GM21381 (cell line): ENCODE results near the gene SAPCD2.
A peak's percentile ranks its signal among the peaks of the same experiment; 100 is the strongest.

ENCODE experiments used
- ATAC-seq: cut with Tn5 transposase; IDR thresholded peaks from one replicate; pipeline ENCODE4 v1.9.1; 2021; ENCODE audit warnings: mild to moderate bottlenecking, moderate library complexity; ENCODE audit not compliant: unreplicated experiment

SAPCD2 gene

DNA sequence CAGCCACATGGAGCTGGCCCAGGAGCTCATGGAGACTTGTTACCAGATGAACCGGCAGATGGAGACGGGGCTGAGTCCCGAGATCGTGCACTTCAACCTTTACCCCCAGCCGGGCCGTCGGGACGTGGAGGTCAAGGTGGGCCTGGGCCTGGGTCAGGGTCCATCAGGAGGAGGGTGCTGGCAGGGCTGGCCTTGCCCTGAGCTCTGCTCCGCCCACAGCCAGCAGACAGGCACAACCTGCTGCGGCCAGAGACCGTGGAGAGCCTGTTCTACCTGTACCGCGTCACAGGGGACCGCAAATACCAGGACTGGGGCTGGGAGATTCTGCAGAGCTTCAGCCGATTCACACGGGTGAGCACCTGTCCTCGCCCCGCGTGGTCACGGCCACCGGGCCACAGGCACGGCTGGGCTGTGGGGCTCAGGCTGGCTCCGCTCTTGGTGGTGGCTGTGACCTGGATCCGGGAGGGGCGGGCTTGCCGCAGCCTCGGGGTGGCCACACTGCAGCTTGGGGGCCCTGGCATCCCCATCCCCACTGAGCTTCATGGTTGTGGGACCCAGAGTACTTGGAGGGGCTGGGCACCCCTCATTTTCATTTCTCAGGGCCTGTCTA lies 37.1 kb upstream of the SAPCD2 start:
- no peak for ATAC-seq

DNA sequence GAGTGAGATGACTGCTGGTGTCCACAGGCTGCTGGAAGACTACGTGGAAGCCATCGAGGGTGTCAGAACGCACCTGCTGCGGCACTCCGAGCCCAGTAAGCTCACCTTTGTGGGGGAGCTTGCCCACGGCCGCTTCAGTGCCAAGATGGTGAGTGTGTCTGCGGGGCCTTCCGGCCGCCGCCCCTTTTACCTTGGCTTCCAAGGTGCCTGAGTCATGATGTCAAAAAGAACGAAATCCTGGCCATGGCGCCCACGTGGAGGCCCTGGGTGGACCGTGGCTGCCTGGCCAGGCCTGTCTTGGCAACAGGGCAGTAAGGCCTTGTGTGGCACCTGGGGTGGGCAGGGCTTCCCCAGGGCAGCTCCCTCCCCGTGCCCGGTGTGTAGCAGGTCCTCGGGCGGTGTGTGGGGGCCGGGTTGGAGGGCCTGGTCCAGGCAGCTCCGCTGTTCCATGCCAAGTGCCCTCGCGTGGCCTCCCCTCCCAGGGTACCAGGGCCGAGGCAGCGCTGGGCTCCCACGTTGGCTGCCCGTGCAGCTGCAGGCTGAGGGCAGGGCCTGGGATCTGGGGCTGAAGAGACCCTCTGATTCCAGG lies 36.4 kb upstream of the SAPCD2 start:
- no peak for ATAC-seq

DNA sequence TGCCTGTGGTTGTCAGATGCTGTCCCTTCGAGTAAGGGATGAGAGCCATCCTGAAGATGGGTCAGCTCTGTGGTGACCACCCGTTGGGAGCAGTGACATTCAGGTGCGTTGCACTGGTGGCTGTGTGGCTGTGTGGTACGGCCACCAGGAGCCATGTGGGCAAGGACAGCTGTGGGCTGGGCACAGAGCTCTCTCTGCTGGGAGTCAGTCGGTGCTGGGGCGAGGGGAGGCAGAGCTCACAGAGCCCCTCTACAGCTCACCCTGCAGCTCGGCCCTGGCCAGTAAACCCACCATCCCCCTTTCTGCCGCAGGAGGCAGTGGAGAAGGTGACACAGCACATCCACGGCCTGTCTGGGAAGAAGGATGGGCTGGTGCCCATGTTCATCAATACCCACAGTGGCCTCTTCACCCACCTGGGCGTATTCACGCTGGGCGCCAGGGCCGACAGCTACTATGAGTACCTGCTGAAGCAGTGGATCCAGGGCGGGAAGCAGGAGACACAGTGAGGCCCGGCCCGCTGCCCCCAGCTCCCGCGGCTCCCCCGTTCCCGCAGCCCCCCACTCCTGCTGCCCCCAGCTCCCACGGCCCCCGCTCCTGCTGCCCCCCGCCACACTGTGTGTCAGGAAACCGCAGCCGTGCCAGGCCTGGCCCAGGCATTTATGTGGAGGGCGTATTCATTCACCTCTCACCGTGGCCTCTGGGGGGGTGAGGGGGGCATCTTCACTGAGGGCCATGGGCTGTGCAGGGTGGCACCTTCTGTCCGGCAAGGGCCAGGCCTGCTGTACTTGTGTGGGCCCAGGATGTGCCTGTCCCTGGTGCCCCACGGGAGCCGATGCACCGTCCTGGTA lies 35.7 kb upstream of the SAPCD2 start:
- ATAC-seq, result no peak

DNA sequence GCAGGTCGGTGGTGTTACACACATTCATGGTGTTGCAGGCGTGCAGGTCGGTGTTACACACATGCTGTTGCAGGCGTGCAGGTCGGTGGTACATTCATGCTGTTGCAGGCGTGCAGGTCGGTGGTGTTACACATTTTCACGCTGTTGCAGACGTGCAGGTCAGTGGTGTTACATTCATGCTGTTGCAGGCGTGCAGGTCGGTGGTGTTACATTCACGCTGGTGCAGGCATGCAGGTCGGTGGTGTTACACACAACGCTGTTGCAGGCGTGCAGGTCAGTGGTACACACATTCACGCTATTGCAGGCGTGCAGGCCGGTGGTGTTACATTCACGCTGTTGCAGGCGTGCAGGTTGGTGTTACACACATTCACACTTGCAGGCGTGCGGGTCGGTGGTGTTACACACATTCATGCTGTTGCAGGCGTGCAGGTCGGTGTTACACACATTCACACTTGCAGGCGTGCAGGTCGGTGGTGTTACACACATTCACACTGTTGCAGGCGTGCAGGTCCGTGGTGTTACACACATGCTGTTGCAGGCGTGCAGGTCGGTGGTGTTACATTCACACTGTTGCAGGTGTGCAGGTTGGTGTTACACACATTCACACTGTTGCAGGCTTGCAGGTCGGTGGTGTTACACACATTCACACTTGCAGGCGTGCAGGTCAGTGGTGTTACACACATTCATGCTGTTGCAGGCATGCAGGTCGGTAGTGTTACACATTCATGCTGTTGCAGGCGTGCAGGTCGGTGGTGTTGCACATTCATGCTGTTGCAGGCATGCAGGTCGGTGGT lies 33.0 kb upstream of the SAPCD2 start:
- no peak for ATAC-seq

DNA sequence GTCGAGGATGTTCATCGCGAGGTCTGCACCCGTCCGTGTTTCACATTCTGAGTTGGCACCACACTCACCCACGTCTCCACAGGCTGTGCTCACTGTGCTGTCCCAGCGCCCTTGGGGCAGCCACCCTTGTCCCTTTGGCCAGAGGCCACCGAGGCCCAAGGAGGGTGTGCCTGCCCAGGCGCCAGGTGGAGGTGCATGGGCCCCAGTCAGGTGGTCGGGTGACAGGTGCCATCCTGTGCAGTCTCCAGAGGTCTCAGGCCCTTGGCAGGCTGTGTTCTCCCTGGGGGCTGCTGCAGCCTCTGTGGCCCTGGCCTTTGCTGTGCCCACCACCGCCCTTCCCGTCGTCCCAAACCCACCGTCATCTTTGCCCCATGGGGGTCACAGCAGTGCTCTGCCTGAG lies 28.9 kb upstream of the SAPCD2 start:
- ATAC-seq, result no peak

DNA sequence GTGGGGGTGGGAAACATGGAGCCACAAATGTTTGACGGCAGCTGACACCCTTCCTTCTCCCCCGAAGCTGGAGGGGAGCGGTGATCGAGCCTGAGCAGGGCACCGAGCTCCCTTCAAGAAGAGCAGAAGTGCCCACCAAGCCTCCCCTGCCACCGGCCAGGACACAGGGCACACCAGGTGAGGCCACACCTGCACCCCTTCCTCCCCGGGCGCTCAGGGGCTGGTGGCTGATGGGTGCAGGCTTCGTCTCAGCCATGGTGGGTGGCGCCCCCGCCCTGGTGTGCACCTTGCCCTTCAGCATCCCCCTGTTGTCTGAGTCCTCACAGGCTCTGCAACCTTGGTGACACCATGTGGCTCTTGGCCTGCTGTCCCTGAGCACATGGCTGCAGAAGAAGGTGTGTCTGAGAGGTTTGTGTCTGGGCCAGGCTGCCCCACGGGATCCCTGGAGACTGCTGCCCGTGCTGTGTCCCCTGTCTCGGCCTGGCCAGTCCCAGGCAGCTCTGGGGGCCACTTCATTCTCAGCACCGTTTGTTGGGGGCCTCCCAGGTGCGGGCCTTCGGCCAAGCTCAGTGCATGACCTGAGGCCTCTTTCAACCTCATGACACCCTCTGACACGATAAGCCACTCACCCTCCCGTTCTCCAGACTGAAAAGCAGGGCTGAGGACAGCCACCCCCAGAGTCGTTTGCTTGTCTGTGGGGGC lies 27.6 kb upstream of the SAPCD2 start:
- ATAC-seq, result no peak

DNA sequence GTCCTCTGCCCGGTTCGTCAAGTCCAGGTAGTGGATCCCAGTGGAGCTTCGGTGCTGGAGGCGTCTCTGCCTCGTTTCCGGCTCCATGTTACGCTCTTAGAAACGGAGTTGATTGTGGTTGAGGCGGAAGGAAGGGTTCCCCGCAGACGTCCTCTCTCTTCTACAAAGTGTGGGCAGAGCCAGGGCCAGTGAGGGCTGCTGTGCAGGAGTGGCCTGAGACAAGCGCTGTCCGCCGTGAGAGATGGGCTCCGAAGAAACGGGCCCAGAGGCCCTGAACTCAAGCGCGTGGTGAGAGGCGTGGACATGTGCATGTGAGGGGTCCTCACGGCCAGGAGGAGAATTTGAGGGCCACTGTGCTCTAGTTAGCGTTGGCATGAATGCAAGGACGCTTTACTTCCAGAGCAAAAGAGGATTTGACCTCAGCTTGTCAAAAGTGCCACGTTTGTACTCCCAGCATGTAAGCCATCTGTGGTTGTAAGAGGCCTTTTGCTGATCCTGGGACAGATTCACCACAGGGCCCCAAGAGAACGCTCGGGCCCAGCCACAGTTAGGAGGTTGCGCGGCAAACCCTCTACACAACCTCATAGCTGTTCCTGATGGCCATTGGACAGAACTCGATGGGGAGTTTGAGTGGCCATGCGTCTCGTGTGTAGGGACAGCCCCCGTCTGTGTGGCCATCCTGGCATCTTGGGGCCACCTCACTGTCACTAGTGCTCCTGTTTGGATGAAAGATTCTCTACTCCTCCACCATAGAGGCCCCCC lies 26.6 kb upstream of the SAPCD2 start:
- ATAC-seq, result no peak

DNA sequence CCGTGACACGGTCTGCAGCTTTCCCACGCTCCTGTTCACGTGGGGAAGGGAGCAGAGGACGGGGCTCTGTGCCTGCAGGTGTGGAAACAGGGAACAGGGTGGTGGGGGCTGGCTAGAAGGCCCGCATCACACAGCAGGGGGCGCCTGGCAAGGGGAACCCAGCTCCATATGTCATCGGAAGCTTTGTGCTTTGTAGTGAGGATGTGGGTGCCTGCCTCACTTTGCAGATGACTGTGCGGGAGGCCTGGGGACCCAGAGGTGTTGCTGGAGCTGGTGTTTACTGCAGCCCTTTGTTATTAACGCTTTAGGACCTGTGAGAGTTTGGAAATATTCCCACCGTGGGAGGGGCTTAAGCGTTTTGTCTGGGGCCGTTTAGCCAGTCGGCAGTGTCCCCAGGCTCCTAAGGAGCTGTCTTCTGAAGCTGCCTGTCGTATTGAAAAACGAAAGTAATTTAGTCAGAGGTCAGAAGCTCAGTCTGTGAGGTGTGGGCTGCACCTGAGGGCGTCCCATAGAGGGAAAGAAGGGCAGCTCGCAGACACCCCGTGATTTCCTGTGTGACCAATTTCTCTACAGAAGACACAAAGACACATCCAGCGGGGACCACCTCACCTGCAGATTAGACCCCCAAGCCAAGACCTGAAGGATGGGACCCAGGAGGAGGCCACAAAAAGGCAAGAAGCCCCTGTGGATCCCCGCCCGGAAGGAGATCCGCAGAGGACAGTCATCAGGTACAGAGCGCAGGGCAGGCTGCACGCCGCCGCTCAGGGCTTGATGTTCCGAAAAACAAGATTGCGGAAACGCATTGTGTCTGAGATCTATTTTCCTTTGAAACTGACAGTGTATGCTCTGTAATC lies 25.5 kb upstream of the SAPCD2 start:
- ATAC-seq, result peak; percentile 64

DNA sequence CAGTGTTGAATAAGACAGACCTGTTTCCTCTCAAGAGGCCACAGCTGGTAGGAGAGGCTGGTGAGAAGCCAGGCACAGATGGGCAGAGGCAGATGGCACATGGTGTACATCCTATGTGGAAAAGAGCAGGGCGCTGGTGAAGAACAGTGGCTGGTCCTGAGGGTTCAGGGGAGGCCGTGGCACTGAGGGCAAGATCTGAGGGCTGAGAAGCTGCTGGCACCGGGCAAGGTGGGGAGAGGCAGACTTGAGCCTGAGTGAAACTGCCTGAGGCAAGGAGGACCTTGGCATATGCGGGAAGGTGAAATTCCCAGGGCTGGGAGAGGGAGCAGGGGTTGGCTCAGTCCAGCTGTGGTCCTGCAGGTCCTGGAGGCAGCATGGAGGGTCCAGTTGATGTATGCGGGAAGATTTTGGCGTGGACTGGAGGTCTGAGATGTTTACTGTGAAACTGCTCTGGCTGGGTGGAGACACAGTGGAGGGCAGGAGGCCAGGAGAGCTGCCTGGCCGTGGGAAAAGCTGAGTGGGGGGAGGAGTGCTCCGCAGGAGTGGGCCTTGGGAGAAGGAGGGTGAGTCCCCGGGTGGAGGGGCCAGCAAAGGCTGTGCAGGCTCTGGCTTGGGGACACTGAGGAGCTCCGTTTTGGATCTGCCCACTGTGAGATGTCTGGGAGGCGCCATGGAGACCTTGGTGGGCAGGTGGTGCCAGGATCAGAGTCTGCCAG lies 19.0 kb upstream of the SAPCD2 start:
- no peak for ATAC-seq

DNA sequence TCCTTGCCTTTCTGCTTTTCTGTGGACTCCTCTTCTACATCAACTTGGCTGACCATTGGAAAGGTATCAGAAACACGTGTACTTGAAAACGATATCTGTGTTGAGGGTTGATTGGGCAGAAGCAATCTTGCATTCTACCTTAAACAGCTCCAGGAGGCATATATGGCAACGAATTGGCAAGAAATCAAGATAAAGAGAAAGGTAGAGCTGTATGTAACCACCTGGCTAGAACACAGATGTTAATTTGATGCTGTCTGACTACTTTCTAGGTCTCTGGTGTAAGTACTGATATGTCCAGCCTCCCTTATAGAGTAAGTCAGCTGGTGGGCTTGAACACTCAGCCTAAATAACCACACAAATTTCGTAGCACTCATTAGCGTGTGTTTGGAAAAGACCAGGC lies 17.8 kb upstream of the SAPCD2 start:
- ATAC-seq, result no peak

DNA sequence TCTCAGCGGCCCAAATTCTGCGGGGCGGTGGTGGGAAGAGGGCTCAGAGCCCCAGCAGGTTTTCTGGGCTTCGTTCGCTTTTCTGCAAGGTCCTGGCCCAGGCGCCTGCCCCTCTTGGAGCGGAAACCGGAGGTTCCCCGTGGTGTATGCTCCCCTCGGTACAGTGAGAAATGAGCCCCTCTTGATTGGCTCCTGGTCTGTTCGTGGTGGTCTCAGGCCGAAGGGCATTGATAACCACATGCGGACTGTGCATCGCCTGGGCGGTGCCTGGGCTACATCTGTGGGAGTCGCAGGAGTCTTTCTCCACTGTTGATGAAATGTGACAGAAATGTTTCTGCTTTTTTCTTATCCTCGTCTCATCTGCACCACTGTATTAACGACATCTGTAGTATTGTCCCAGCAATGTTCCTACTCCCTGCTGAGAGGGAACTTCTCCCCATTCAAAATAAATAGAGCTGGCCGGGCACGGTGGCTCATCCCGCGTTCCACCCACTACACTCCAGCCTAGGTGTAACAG lies 17.1 kb upstream of the SAPCD2 start:
- no peak for ATAC-seq

DNA sequence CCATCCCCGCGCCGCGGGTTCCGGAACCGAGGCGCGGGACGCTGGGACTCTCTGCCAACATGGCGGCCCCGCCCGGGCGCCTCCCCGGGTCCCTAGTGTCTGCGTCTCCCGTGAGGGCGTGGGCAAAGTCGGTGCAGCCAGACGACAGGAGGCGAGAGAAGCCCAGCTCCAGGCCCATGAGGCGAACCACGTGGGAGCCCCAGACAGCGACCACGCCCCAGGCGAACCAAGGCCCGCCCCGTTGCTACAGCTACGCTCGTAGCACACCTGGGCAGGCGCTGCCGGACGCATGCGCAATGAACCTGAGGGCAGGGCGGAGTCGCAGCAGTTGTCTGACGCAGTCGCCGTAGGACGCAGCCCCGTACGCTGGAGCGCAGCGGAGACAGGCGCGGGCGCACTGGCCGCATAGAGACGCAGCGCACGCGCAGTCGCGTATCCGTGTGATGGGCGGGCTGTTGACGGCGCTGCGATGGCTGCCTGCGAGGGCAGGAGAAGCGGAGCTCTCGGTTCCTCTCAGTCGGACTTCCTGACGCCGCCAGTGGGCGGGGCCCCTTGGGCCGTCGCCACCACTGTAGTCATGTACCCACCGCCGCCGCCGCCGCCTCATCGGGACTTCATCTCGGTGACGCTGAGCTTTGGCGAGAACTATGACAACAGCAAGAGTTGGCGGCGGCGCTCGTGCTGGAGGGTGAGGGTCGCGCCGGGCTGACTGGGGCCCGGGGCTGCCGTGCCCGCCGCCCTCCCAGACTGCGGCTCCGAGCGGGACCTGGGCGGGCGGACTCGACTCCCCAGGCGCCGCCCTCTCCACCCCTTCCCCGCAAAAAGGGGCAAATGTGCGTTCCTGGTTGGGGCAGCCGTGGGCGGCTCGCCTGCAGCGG lies 16.4 kb upstream of the SAPCD2 start, which contains the start of gene MAN1B1:
Gene MAN1B1, plus strand, starts transcription at position 455 of the 878 bp plus-strand sequence. Its CDS starts 15 bp downstream, at position 470.
- peak; percentile 78 for ATAC-seq

DNA sequence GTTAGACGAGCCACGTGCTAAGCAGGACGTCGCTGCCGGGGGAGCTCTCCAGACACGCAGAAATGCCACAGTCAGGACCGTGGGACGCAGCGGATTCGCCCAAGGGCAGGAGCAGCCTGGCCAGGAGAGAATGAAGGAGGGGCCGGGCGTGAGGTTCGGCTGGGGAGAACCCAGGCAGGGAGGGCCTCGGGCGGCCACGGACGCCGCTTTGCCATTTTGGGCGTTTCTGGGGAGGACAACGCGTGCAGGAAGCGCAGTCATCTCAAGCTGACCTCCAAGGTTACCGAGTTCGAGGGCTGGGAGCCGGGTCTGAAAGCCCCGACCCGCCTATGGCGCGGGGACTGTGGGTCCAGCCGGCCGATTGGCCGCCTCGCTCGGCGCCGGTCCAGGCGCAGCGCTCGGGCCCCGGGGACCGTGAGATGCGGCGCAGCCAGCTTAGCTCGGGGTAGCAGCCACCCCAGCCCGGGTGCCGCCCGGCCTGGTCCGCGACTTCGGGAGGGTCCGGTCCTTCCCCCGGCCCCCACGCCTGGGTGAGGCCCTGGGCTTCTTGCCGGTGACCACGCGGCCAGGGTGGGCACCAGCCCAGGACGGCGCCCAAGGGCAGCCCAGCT lies 15.7 kb upstream of the SAPCD2 start:
- no peak for ATAC-seq

DNA sequence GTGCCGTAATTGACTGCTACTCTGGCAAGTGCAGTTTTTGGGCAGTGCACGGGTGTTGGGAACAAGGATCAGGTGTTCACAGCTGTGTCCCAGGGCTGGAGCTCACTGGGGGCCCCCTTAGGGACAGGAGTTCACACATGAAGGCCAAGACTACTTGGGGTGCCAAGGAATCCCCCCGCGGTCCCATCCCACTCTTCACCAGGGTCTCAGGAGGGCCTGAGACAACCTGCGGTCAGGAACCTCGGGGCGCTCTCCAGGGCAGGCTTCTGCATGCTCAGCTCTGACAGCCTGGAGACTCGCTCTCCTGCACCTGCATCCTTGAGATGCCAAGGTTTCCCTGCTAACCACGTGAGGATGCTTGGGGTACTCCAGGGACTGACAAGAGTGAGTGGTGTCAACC lies 14.2 kb upstream of the SAPCD2 start:
- no peak for ATAC-seq

DNA sequence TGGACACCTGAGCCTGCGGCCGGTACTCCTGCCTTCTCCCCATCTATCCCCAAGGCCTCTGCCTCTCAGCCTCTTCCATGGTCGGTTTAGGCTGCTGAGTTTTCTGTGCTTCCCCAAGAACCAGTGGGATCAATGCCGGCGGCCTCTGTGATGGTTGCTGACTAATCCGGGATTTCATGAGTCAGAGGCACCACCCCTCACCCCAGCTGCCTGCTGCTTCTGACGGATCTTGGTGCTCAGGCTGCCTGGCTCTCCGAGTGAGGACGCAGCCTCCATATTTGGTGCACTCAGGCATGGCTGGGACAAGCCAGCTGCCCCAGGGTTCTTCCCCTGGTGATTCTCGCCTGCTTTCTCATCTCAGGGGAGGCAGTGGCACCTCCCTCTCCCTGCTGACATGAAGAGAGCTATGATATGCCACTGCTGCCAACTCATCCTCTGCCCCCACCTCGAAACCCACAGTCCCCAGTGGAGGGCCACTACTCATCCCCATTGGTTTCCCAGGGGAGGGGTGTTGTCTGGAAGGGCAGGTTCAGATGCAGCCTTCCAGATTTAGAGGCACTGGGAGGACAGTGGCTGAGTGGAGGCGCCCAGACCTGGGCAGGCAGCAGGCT lies 13.1 kb upstream of the SAPCD2 start:
- no peak for ATAC-seq

DNA sequence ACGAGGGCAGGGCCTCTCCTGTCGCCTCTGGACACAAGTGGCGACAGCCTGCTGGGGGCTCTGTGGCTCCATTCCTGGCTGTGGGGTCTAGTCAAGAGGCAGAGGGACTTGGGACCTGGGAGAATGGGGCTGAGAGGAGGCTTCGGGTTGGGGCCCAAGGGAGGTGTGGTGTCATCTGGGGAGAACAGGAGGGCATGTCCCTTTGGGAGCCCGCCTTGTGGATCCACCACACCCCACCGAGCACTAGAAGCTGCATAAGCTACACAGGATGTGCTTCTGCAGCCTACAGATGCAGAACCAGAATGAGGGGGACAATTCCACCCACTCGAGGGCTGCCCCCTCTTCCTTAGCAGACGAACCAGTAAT lies 12.6 kb upstream of the SAPCD2 start:
- no peak for ATAC-seq
